PFSK-1 (cell line): ENCODE results near the gene TNFRSF12A.

Experiments
- FOXP2 ChIP-seq: optimal IDR thresholded peaks from 2 replicates; pipeline ENCODE3; 2011; ENCODE audit warnings: borderline replicate concordance, control low read depth, inconsistent platforms; ENCODE audit not compliant: insufficient read depth; ENCODE audit errors: extremely low read length, extremely low read depth
- POLR2AphosphoS5 ChIP-seq: IDR thresholded peaks from 2 replicates; pipeline ENCODE4 v1.6.1; 2012; ENCODE audit warnings: low read depth, mild to moderate bottlenecking, control low read depth, low read length, moderate library complexity
- REST ChIP-seq, 2 experiments: IDR thresholded peaks; 2 replicates each; pipeline versions ENCODE4 v1.6.1 to v1.8.0; 2011 to 2012; ENCODE audit warnings: low read depth in 2 of 2, low read length in 2 of 2, control low read depth in 1 of 2, inconsistent platforms in 1 of 2, mild to moderate bottlenecking in 1 of 2, moderate library complexity in 1 of 2; ENCODE audit not compliant: insufficient read depth in 1 of 2
- SIN3A ChIP-seq: IDR thresholded peaks from 2 replicates; pipeline ENCODE4 v1.6.1; 2012; ENCODE audit warnings: mild to moderate bottlenecking, low read length, moderate library complexity, borderline replicate concordance; ENCODE audit not compliant: insufficient read depth
- TAF1 ChIP-seq: IDR thresholded peaks from 2 replicates; pipeline ENCODE4 v1.6.1; 2012; ENCODE audit warnings: low read length, control low read depth, borderline replicate concordance; ENCODE audit not compliant: insufficient read depth

TNFRSF12A gene

GRCh38 chr16:3045758-3046640 lies 25.8 kb downstream of the TNFRSF12A start, which contains the start of gene MMP25:
Gene MMP25, plus strand, starts transcription at chr16:3046561. Its CDS starts 357 bp downstream, at chr16:3046918.
- TF ChIP-seq TAF1 (no peak), FOXP2 (peak; percentile 42)

GRCh38 chr16:3046641-3047386 lies 26.6 kb downstream of the TNFRSF12A start:
- TF ChIP-seq FOXP2 = no peak
- no peak for TF ChIP-seq POLR2AphosphoS5
- no peak for TF ChIP-seq SIN3A
- TF ChIP-seq REST (IDR thresholded peaks at IDR 0.05; ENCODE audit: insufficient read depth in 1 of 2, low read depth in 2 of 2, low read length in 2 of 2) = no peak
- no peak for TF ChIP-seq TAF1

GRCh38 chr16:3047387-3047720 lies 27.2 kb downstream of the TNFRSF12A start:
- TF ChIP-seq REST (IDR thresholded peaks at IDR 0.05; ENCODE audit: insufficient read depth in 1 of 2, low read depth in 2 of 2, low read length in 2 of 2) = no peak

DNA sequence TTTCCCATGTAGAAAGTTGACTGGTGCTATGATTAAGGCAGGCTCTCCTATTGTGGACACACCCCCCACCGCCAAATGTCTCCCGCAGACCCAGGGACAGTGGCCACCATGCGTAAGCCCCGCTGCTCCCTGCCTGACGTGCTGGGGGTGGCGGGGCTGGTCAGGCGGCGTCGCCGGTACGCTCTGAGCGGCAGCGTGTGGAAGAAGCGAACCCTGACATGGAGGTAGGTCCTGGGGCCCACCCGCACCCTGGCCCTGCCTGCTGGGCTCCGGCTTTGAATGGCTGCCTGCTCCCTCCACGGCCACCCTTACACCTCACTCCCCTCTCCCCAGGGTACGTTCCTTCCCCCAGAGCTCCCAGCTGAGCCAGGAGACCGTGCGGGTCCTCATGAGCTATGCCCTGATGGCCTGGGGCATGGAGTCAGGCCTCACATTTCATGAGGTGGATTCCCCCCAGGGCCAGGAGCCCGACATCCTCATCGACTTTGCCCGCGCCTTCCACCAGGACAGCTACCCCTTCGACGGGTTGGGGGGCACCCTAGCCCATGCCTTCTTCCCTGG lies 29.8 kb downstream of the TNFRSF12A start:
- no peak for TF ChIP-seq POLR2AphosphoS5
- TF ChIP-seq SIN3A = no peak
- TF ChIP-seq FOXP2 = no peak
- no peak for TF ChIP-seq TAF1
- TF ChIP-seq REST (IDR thresholded peaks at IDR 0.05; ENCODE audit: insufficient read depth in 1 of 2, low read depth in 2 of 2, low read length in 2 of 2) = no peak

GRCh38 chr16:3050487-3050886 lies 30.3 kb downstream of the TNFRSF12A start:
- TF ChIP-seq FOXP2 (no peak), SIN3A (no peak), POLR2AphosphoS5 (no peak), TAF1 (no peak), REST (IDR thresholded peaks at IDR 0.05; ENCODE audit: insufficient read depth in 1 of 2, low read depth in 2 of 2, low read length in 2 of 2) (no peak)
